Measurements from ENCODE around the gene PFN1.

PFN1 gene

DNA sequence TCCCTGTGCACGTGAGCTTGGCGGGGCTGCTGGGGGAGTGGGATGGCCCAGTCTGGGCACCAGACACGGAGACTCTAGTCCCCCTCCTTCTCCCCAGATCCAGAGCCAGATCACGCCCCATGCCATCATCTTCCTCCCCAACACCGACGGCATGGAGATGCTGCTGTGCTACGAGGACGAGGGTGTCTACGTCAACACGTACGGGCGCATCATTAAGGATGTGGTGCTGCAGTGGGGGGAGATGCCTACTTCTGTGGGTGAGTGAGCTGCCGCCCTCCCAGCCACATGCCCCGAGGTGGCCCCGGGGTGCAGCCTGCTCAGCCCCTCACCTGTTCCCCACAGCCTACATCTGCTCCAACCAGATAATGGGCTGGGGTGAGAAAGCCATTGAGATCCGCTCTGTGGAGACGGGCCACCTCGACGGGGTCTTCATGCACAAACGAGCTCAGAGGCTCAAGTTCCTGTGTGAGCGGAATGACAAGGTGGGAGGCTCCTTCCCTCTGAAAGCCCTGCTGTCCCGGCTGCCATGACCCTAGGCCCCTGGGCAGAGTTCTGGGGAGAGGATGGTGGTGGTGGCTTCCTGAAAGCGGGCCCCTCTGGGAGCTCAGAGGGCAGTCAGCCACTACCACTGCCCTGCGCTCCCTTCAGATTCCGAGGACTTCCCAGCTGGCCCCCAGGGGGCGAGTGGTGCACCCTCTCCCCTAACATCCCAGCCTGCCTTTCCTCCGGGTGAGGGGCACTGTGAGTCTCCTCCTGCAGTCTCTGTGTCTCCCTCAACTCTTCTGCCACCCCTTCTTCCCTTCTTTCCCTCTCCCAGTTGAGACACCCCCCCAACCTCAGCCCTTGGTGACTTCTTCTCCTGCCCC, 51.8 kb downstream of the PFN1 start:
- DNase-seq (ENCODE audit: low spot score): no peak

DNA sequence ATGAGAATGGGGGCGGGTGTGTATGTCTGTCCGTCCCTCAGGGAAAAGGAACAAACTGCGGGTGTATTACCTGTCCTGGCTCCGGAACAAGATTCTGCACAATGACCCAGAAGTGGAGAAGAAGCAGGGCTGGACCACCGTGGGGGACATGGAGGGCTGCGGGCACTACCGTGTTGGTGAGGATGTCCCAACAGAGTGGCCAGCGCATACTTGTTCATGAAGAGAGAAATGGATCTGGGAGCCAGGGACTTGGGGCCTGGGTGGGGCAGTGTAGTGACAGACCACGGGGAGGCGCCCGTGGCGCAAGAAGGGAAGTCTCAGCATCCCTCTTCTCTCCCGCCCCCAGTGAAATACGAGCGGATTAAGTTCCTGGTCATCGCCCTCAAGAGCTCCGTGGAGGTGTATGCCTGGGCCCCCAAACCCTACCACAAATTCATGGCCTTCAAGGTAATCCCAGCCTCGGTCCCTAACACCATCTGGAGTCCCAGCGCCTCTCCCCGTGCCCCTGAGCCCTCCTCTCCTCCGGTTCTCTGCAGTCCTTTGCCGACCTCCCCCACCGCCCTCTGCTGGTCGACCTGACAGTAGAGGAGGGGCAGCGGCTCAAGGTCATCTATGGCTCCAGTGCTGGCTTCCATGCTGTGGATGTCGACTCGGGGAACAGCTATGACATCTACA, 52.5 kb downstream of the PFN1 start:
- DNase-seq (ENCODE audit: low spot score): no peak
